Mesenchymal stem cell (in vitro differentiated cells and primary cell): Measurements from ENCODE around the gene HIVEP3.

ENCODE experiments used
- DNase-seq: peaks from one replicate; pipeline ENCODE4 v3.0.0-alpha.2; 2013
- H2AFZ ChIP-seq: one replicate; pipeline ENCODE4 v1.6.1; 2013; ENCODE audit warnings: low read depth, mild to moderate bottlenecking, control low read depth, inconsistent platforms, low read length, moderate library complexity
- H2AK5ac ChIP-seq: 2 replicates; pipeline ENCODE4 v1.6.1; 2013; ENCODE audit warnings: low read length, moderate library complexity, mild to moderate bottlenecking, inconsistent platforms; ENCODE audit not compliant: severe bottlenecking
- H2BK120ac ChIP-seq: one replicate; pipeline ENCODE4 v1.6.1; 2013; ENCODE audit warnings: low read depth, mild to moderate bottlenecking, inconsistent platforms, low read length, moderate library complexity
- H2BK12ac ChIP-seq, 2 experiments: one replicate each; pipeline ENCODE4 v1.6.1; 2013; ENCODE audit warnings: inconsistent platforms in 2 of 2, low read length in 2 of 2, mild to moderate bottlenecking in 2 of 2, moderate library complexity in 2 of 2, control low read depth in 1 of 2
- H2BK15ac ChIP-seq: one replicate; pipeline ENCODE4 v1.6.1; 2013; ENCODE audit warnings: mild to moderate bottlenecking, low read depth, inconsistent platforms; ENCODE audit not compliant: poor library complexity, severe bottlenecking
- H2BK5ac ChIP-seq: 2 replicates; pipeline ENCODE4 v1.6.1; 2013; ENCODE audit warnings: low read depth, mild to moderate bottlenecking, low read length, control low read depth, inconsistent platforms; ENCODE audit not compliant: poor library complexity, severe bottlenecking
- H3K14ac ChIP-seq, 2 experiments: one replicate each; pipeline ENCODE4 v1.6.1; 2013; ENCODE audit warnings: inconsistent platforms in 2 of 2, low read length in 2 of 2, control low read depth in 1 of 2, mild to moderate bottlenecking in 1 of 2, moderate library complexity in 1 of 2
- H3K18ac ChIP-seq, 2 experiments: one replicate each; pipeline ENCODE4 v1.6.1; 2013; ENCODE audit warnings: inconsistent platforms in 2 of 2, low read length in 2 of 2, control low read depth in 1 of 2, low read depth in 1 of 2, mild to moderate bottlenecking in 1 of 2
- H3K23ac ChIP-seq, 2 experiments: one replicate each; pipeline ENCODE4 v1.6.1; 2013; ENCODE audit warnings: inconsistent platforms in 2 of 2, low read length in 2 of 2, mild to moderate bottlenecking in 2 of 2, moderate library complexity in 2 of 2, control low read depth in 1 of 2
- H3K27ac ChIP-seq: 2 replicates; pipeline ENCODE4 v1.5.1; 2013; ENCODE audit warnings: mild to moderate bottlenecking, moderate library complexity, low read length, control low read depth, inconsistent platforms; ENCODE audit not compliant: poor library complexity, severe bottlenecking
- H3K27me3 ChIP-seq, 2 experiments: 2 replicates each; pipeline versions ENCODE4 v1.6.1 to v1.7.0; 2013; ENCODE audit warnings: low read length in 2 of 2, mild to moderate bottlenecking in 2 of 2, moderate library complexity in 2 of 2, control low read depth in 1 of 2, inconsistent platforms in 1 of 2; ENCODE audit not compliant: control insufficient read depth in 1 of 2, insufficient read depth in 1 of 2
- H3K36me3 ChIP-seq, 2 experiments: 2 replicates each; pipeline versions ENCODE4 v1.6.1 to v1.7.0; 2013; ENCODE audit warnings: low read length in 2 of 2, control low read depth in 1 of 2, inconsistent platforms in 1 of 2, low read depth in 1 of 2, mild to moderate bottlenecking in 1 of 2; ENCODE audit not compliant: insufficient read depth in 2 of 2, control insufficient read depth in 1 of 2
- H3K4ac ChIP-seq, 2 experiments: one replicate each; pipeline ENCODE4 v1.6.1; 2013; ENCODE audit warnings: inconsistent platforms in 2 of 2, low read length in 2 of 2, mild to moderate bottlenecking in 2 of 2, moderate library complexity in 2 of 2, control low read depth in 1 of 2, low read depth in 1 of 2
- H3K4me1 ChIP-seq: 2 replicates; pipeline ENCODE4 v1.6.1; 2013; ENCODE audit warnings: low read depth, low read length, control low read depth; ENCODE audit not compliant: control insufficient read depth, insufficient read depth
- H3K4me2 ChIP-seq: 2 replicates; pipeline ENCODE4 v1.6.1; 2013; ENCODE audit warnings: low read length, mild to moderate bottlenecking, inconsistent platforms; ENCODE audit not compliant: poor library complexity, severe bottlenecking
- H3K4me3 ChIP-seq, 2 experiments: 2 replicates each; pipeline versions ENCODE4 v1.5.1 to v1.7.0; 2013; ENCODE audit warnings: low read length in 2 of 2, mild to moderate bottlenecking in 2 of 2, control low read depth in 1 of 2, low read depth in 1 of 2; ENCODE audit not compliant: insufficient read depth in 1 of 2
- H3K79me1 ChIP-seq: replicated peaks from 2 replicates; pipeline ENCODE4 v1.6.1; 2013; ENCODE audit warnings: mild to moderate bottlenecking, control low read depth, low read length, inconsistent platforms; ENCODE audit not compliant: poor library complexity, severe bottlenecking
- H3K9ac ChIP-seq: 2 replicates; pipeline ENCODE4 v1.7.0; 2013; ENCODE audit warnings: mild to moderate bottlenecking, low read length, moderate library complexity
- H3K9me3 ChIP-seq: 2 replicates; pipeline ENCODE4 v1.7.0; 2013; ENCODE audit warnings: mild to moderate bottlenecking, low read length; ENCODE audit not compliant: control insufficient read depth
- H4K8ac ChIP-seq: one replicate; pipeline ENCODE4 v1.6.1; 2013; ENCODE audit warnings: inconsistent platforms, mild to moderate bottlenecking, low read length, moderate library complexity
- H4K91ac ChIP-seq: one replicate; pipeline ENCODE4 v1.6.1; 2013; ENCODE audit warnings: mild to moderate bottlenecking, low read length, inconsistent platforms
- WGBS: methylation state at CpG from one replicate; pipeline ENCODE4 v1.1.7; 2013; ENCODE audit warnings: mixed read lengths; 5-methylcytosine and 5-hydroxymethylcytosine counted together

Gene HIVEP3

GRCh38 chr1:41908288-41908895 lies 10.3 kb downstream of the HIVEP3 start:
- no peak overlapping the region for H3K18ac ChIP-seq
- no peak overlapping the region for H2BK15ac ChIP-seq
- H3K79me1 ChIP-seq: peaks cover 23% of the 10 kb centered on the region
- no peaks in the 10 kb centered on the region for H3K4me1 ChIP-seq
- H3K23ac ChIP-seq: no peak overlapping the region
- no peaks in the 10 kb centered on the region for H3K9me3 ChIP-seq
- H3K4ac ChIP-seq: no peak overlapping the region
- H3K9ac ChIP-seq: no peak overlapping the region
- H3K4me3 ChIP-seq: no peak overlapping the region
- H2AFZ ChIP-seq: no peak overlapping the region
- no peak overlapping the region for H2AK5ac ChIP-seq
- H2BK5ac ChIP-seq: no peak overlapping the region
- H4K91ac ChIP-seq: no peak overlapping the region
- 91% methylated on average over 2 of the region's 3 CpGs for WGBS
- H3K27me3 ChIP-seq: no peaks in the 10 kb centered on the region
- H2BK12ac ChIP-seq: no peak overlapping the region
- no peak overlapping the region for H3K14ac ChIP-seq
- DNase-seq: no peak
- no peak overlapping the region for H3K27ac ChIP-seq
- H3K4me2 ChIP-seq: no peak overlapping the region
- H2BK120ac ChIP-seq: no peak overlapping the region
- no peak overlapping the region for H4K8ac ChIP-seq
- H3K36me3 ChIP-seq: no peaks in the 10 kb centered on the region

- 94% methylated on average over 8 of the region's 8 CpGs for WGBS
- Histone ChIP-seq H3K79me1 (peaks cover 22% of the 10 kb centered on the region), H3K27ac (no peak overlapping the region), H2BK15ac (no peak overlapping the region), H3K18ac (no peak overlapping the region), H2BK5ac (no peak overlapping the region), H4K8ac (no peak overlapping the region), H3K23ac (no peak overlapping the region), H3K4me2 (no peak overlapping the region), H3K4ac (no peak overlapping the region), H2BK12ac (peak overlapping the region in 1 of 2 experiments; percentile 32), H3K36me3 (no peaks in the 10 kb centered on the region), H2AFZ (no peak overlapping the region), H2BK120ac (no peak overlapping the region), H3K4me1 (no peaks in the 10 kb centered on the region), H3K14ac (no peak overlapping the region), H4K91ac (no peak overlapping the region), H3K9me3 (no peaks in the 10 kb centered on the region), H3K4me3 (no peak overlapping the region), H3K9ac (no peak overlapping the region), H2AK5ac (no peak overlapping the region), H3K27me3 (no peaks in the 10 kb centered on the region)
- DNase-seq: no peak
These were observed 11.3 kb downstream of the HIVEP3 start for GRCh38 chr1:41907446-41907845.

GRCh38 chr1:41906943-41907342 lies 11.8 kb downstream of the HIVEP3 start:
- 92% methylated on average over 2 of the region's 2 CpGs for WGBS

GRCh38 chr1:41905093-41905675 lies 13.5 kb downstream of the HIVEP3 start:
- Histone ChIP-seq H2BK120ac (no peak overlapping the region), H2BK15ac (no peak overlapping the region), H3K27ac (no peak overlapping the region), H3K4me3 (no peak overlapping the region), H3K79me1 (peaks cover 21% of the 10 kb centered on the region), H2BK12ac (peak overlapping the region in 1 of 2 experiments; percentile 6), H3K27me3 (no peaks in the 10 kb centered on the region), H3K9ac (no peak overlapping the region), H3K14ac (no peak overlapping the region), H2AK5ac (no peak overlapping the region), H3K4me1 (peaks cover 17% of the 10 kb centered on the region), H3K4ac (no peak overlapping the region), H3K23ac (no peak overlapping the region), H3K4me2 (no peak overlapping the region), H2BK5ac (no peak overlapping the region), H2AFZ (no peak overlapping the region), H4K8ac (no peak overlapping the region), H3K9me3 (no peaks in the 10 kb centered on the region), H3K36me3 (no peaks in the 10 kb centered on the region), H3K18ac (no peak overlapping the region), H4K91ac (no peak overlapping the region)
- 100% methylated on average over 1 of the region's 1 CpG for WGBS
- DNase-seq: no peak

More at GRCh38 chr1:41906943-41907342, 11.8 kb downstream of the HIVEP3 start:
- H3K18ac ChIP-seq: no peak overlapping the region
- no peaks in the 10 kb centered on the region for H3K9me3 ChIP-seq
- peaks cover 22% of the 10 kb centered on the region for H3K79me1 ChIP-seq
- no peak for DNase-seq
- no peaks in the 10 kb centered on the region for H3K36me3 ChIP-seq
- H3K23ac ChIP-seq: no peak overlapping the region
- no peak overlapping the region for H3K14ac ChIP-seq
- no peaks in the 10 kb centered on the region for H3K27me3 ChIP-seq
- no peak overlapping the region for H3K9ac ChIP-seq
- no peak overlapping the region for H3K4me2 ChIP-seq
- no peak overlapping the region for H4K91ac ChIP-seq
- H2AFZ ChIP-seq: no peak overlapping the region
- H4K8ac ChIP-seq: no peak overlapping the region
- H3K4ac ChIP-seq: no peak overlapping the region
- H2BK120ac ChIP-seq: no peak overlapping the region
- H2AK5ac ChIP-seq: peak overlapping the region; percentile 6
- no peak overlapping the region for H3K27ac ChIP-seq
- H3K4me3 ChIP-seq: no peak overlapping the region
- no peak overlapping the region for H2BK15ac ChIP-seq
- H2BK5ac ChIP-seq: no peak overlapping the region
- H2BK12ac ChIP-seq: no peak overlapping the region
- H3K4me1 ChIP-seq: peaks cover 3% of the 10 kb centered on the region
